Karpas-422 (cell line): ENCODE measurements around the gene FBN3. TPM values are rescaled to one million over a fixed set of nuclear protein-coding genes. Genes with fewer than 3 reads are reported as not detected.
A peak's percentile ranks its signal among the peaks of the same experiment; 100 is the strongest.

Source experiments
- DNase-seq: peaks from one replicate; pipeline ENCODE4 v3.0.0-alpha.2; 2015
- H2AFZ ChIP-seq: fragments of 200-600 bp; sonication (generic); 2 replicates; pipeline ENCODE4 v1.6.1; 2014; ENCODE audit warnings: antibody characterized with exemption, low read length, mixed read lengths
- H3K27ac ChIP-seq: fragments of 200-600 bp; sonication (generic); 2 replicates; pipeline ENCODE4 v1.5.1; 2014; ENCODE audit warnings: mild to moderate bottlenecking, low read length, moderate library complexity
- H3K27me3 ChIP-seq: fragments of 200-600 bp; sonication (generic); 2 replicates; pipeline ENCODE4 v1.6.1; 2014; ENCODE audit warnings: low read length, mixed read lengths
- H3K36me3 ChIP-seq: fragments of 200-600 bp; sonication (generic); 2 replicates; pipeline ENCODE4 v1.6.1; 2014; ENCODE audit warnings: low read length, mixed read lengths; ENCODE audit not compliant: insufficient read depth
- H3K4me1 ChIP-seq: fragments of 200-600 bp; sonication (generic); 2 replicates; pipeline ENCODE4 v1.6.1; 2014; ENCODE audit warnings: mild to moderate bottlenecking, low read length, mixed read lengths
- H3K4me2 ChIP-seq: fragments of 200-600 bp; sonication (generic); 2 replicates; pipeline ENCODE4 v1.6.1; 2014; ENCODE audit warnings: low read length, low read depth, mild to moderate bottlenecking; ENCODE audit not compliant: poor library complexity, severe bottlenecking
- H3K4me3 ChIP-seq: fragments of 200-600 bp; sonication (generic); 2 replicates; pipeline ENCODE4 v1.5.1; 2014; ENCODE audit warnings: mild to moderate bottlenecking, antibody characterized with exemption, low read length, mixed read lengths
- H3K79me2 ChIP-seq: fragments of 200-600 bp; sonication (generic); 2 replicates; pipeline ENCODE4 v1.6.1; 2014; ENCODE audit warnings: mild to moderate bottlenecking, low read length, mixed read lengths
- H3K9ac ChIP-seq: fragments of 200-600 bp; sonication (generic); 2 replicates; pipeline ENCODE4 v1.6.0; 2014; ENCODE audit warnings: low read length
- H3K9me2 ChIP-seq: fragments of 200-600 bp; sonication (generic), shearing (Covaris generic); replicated peaks from 2 replicates; pipeline ENCODE4 v1.6.0; 2014; ENCODE audit warnings: mild to moderate bottlenecking, low read length, moderate library complexity; ENCODE audit not compliant: insufficient read depth
- H3K9me3 ChIP-seq: fragments of 300-700, 200-600 bp; sonication (generic); 2 replicates; pipeline ENCODE4 v1.6.1; 2014; ENCODE audit warnings: low read length, mixed read lengths
- H4K20me1 ChIP-seq: fragments of 200-600 bp; sonication (generic); 2 replicates; pipeline ENCODE4 v1.6.1; 2014; ENCODE audit warnings: mild to moderate bottlenecking, antibody characterized with exemption, low read length, low read depth; ENCODE audit not compliant: insufficient read depth
- total RNA-seq: library from RNA; depleted of rRNA; stranded (reverse); fragments of >200 nt; shearing (Covaris generic); gene quantifications from 2 replicates; pipeline ENCODE4 v1.2.3, GENCODE V29; 2014; ENCODE audit warnings: low replicate concordance

FBN3 gene
- total RNA-seq, 1 experiment from 2014 or later: not detected

- no peak for DNase-seq
- no peak overlapping the region for H3K27ac ChIP-seq
Observed at GRCh38 chr19:8056533-8056932, 92.9 kb downstream of the FBN3 start.

GRCh38 chr19:8054169-8054568 is 95.2 kb downstream of the FBN3 start:
- Histone ChIP-seq H3K27ac (no peak overlapping the region), H3K27me3 (no peaks in the 10 kb centered on the region), H3K9ac (no peak overlapping the region), H3K4me2 (no peak overlapping the region), H3K9me3 (no peaks in the 10 kb centered on the region), H4K20me1 (no peaks in the 10 kb centered on the region), H3K4me1 (no peaks in the 10 kb centered on the region), H3K9me2 (no peaks in the 10 kb centered on the region), H3K4me3 (no peak overlapping the region), H2AFZ (no peak overlapping the region), H3K79me2 (no peaks in the 10 kb centered on the region), H3K36me3 (no peaks in the 10 kb centered on the region)
- DNase-seq: no peak

More at GRCh38 chr19:8056533-8056932, 92.9 kb downstream of the FBN3 start:
- Histone ChIP-seq H3K36me3 (no peaks in the 10 kb centered on the region), H3K4me3 (no peak overlapping the region), H3K9me3 (no peaks in the 10 kb centered on the region), H3K79me2 (no peaks in the 10 kb centered on the region), H4K20me1 (no peaks in the 10 kb centered on the region), H3K9ac (no peak overlapping the region), H3K4me1 (no peaks in the 10 kb centered on the region), H3K4me2 (no peak overlapping the region), H3K9me2 (no peaks in the 10 kb centered on the region), H3K27me3 (no peaks in the 10 kb centered on the region), H2AFZ (no peak overlapping the region)

- Histone ChIP-seq H3K4me3 (no peak within 1 kb of the TSS), H2AFZ (no peak within 1 kb of the TSS), H4K20me1 (no peaks in the 10 kb centered on the region), H3K4me1 (no peaks in the 10 kb centered on the region), H3K9me3 (no peaks in the 10 kb centered on the region), H3K79me2 (no peaks in the 10 kb centered on the region), H3K4me2 (no peak within 1 kb of the TSS), H3K36me3 (no peaks in the 10 kb centered on the region), H3K27me3 (no peaks in the 10 kb centered on the region), H3K9me2 (no peaks in the 10 kb centered on the region), H3K27ac (no peak within 1 kb of the TSS), H3K9ac (no peak within 1 kb of the TSS)
- DNase-seq: no peak
Observed at GRCh38 chr19:8052464-8052859, 96.9 kb downstream of the FBN3 start, which contains the start of gene CCL25. Gene CCL25, plus strand, starts transcription at chr19:8052760. Its CDS starts 290 bp downstream, at chr19:8053050.

- Histone ChIP-seq H3K79me2 (no peaks in the 10 kb centered on the region), H3K9ac (no peak overlapping the region), H3K36me3 (no peaks in the 10 kb centered on the region), H3K4me1 (no peaks in the 10 kb centered on the region), H3K9me2 (no peaks in the 10 kb centered on the region), H3K27me3 (no peaks in the 10 kb centered on the region), H3K4me3 (no peak overlapping the region), H2AFZ (no peak overlapping the region), H3K4me2 (no peak overlapping the region), H3K9me3 (no peaks in the 10 kb centered on the region), H3K27ac (no peak overlapping the region), H4K20me1 (no peaks in the 10 kb centered on the region)
- peak; percentile 94 for DNase-seq
Observed at GRCh38 chr19:8050274-8051096, 98.9 kb downstream of the FBN3 start.

GRCh38 chr19:8046569-8047165 is 102.7 kb downstream of the FBN3 start:
- H3K4me1 ChIP-seq: no peaks in the 10 kb centered on the region
- no peak for DNase-seq
- H3K9me3 ChIP-seq: no peaks in the 10 kb centered on the region
- H3K79me2 ChIP-seq: no peaks in the 10 kb centered on the region
- H3K27ac ChIP-seq: no peak overlapping the region
- H3K9ac ChIP-seq: no peak overlapping the region
- H3K27me3 ChIP-seq: no peaks in the 10 kb centered on the region
- no peak overlapping the region for H2AFZ ChIP-seq
- H3K36me3 ChIP-seq: no peaks in the 10 kb centered on the region
- no peaks in the 10 kb centered on the region for H4K20me1 ChIP-seq
- no peak overlapping the region for H3K4me2 ChIP-seq
- no peaks in the 10 kb centered on the region for H3K9me2 ChIP-seq
- H3K4me3 ChIP-seq: no peak overlapping the region

- Histone ChIP-seq H3K79me2 (no peaks in the 10 kb centered on the region), H3K9ac (no peak overlapping the region), H3K4me3 (no peak overlapping the region), H3K9me3 (no peaks in the 10 kb centered on the region), H3K9me2 (no peaks in the 10 kb centered on the region), H4K20me1 (no peaks in the 10 kb centered on the region), H3K27ac (no peak overlapping the region), H3K4me1 (no peaks in the 10 kb centered on the region), H3K4me2 (no peak overlapping the region), H3K36me3 (no peaks in the 10 kb centered on the region), H3K27me3 (no peaks in the 10 kb centered on the region), H2AFZ (no peak overlapping the region)
- no peak for DNase-seq
Observed at GRCh38 chr19:8045872-8046568, 103.4 kb downstream of the FBN3 start.

GRCh38 chr19:8044018-8044417 is 105.4 kb downstream of the FBN3 start:
- no peak overlapping the region for H2AFZ ChIP-seq
- H3K9me3 ChIP-seq: no peaks in the 10 kb centered on the region
- no peaks in the 10 kb centered on the region for H3K36me3 ChIP-seq
- H3K9me2 ChIP-seq: no peaks in the 10 kb centered on the region
- H3K4me1 ChIP-seq: no peaks in the 10 kb centered on the region
- H4K20me1 ChIP-seq: no peaks in the 10 kb centered on the region
- no peak overlapping the region for H3K9ac ChIP-seq
- no peak overlapping the region for H3K4me2 ChIP-seq
- H3K79me2 ChIP-seq: no peaks in the 10 kb centered on the region
- DNase-seq: no peak
- no peaks in the 10 kb centered on the region for H3K27me3 ChIP-seq
- no peak overlapping the region for H3K4me3 ChIP-seq
- no peak overlapping the region for H3K27ac ChIP-seq

- no peaks in the 10 kb centered on the region for H3K27me3 ChIP-seq
- no peaks in the 10 kb centered on the region for H3K9me2 ChIP-seq
- no peak overlapping the region for H3K4me2 ChIP-seq
- DNase-seq: no peak
- no peak overlapping the region for H3K27ac ChIP-seq
- H3K36me3 ChIP-seq: no peaks in the 10 kb centered on the region
- H3K79me2 ChIP-seq: no peaks in the 10 kb centered on the region
- H3K4me1 ChIP-seq: no peaks in the 10 kb centered on the region
- no peak overlapping the region for H3K4me3 ChIP-seq
- H3K9ac ChIP-seq: no peak overlapping the region
- H3K9me3 ChIP-seq: no peaks in the 10 kb centered on the region
- no peaks in the 10 kb centered on the region for H4K20me1 ChIP-seq
- no peak overlapping the region for H2AFZ ChIP-seq
Observed at GRCh38 chr19:8042900-8043299, 106.5 kb downstream of the FBN3 start.
